Keratinocyte (primary cell): ENCODE measurements around the gene CERK.

Source experiments
- EZH2 ChIP-seq: IDR thresholded peaks from one replicate; pipeline ENCODE4 v1.6.1; 2012; ENCODE audit warnings: inconsistent platforms, mild to moderate bottlenecking, low read length, moderate library complexity
- TF ChIP-seq, protein P1 (sequence below), 3 experiments: IDR thresholded peaks in 1 of 3; conservative IDR thresholded peaks in 1 of 3; optimal IDR thresholded peaks in 1 of 3; 2 replicates in 2 of 3; 3 replicates in 1 of 3; pipeline versions ENCODE3 to v1.5.1; 2011; ENCODE audit warnings: low read length in 3 of 3, mild to moderate bottlenecking in 3 of 3, moderate library complexity in 2 of 3, control low read depth in 1 of 3, inconsistent platforms in 1 of 3; ENCODE audit not compliant: insufficient read depth in 2 of 3; ENCODE audit errors: extremely low read depth in 1 of 3

- TF ChIP-seq, protein P1, sequence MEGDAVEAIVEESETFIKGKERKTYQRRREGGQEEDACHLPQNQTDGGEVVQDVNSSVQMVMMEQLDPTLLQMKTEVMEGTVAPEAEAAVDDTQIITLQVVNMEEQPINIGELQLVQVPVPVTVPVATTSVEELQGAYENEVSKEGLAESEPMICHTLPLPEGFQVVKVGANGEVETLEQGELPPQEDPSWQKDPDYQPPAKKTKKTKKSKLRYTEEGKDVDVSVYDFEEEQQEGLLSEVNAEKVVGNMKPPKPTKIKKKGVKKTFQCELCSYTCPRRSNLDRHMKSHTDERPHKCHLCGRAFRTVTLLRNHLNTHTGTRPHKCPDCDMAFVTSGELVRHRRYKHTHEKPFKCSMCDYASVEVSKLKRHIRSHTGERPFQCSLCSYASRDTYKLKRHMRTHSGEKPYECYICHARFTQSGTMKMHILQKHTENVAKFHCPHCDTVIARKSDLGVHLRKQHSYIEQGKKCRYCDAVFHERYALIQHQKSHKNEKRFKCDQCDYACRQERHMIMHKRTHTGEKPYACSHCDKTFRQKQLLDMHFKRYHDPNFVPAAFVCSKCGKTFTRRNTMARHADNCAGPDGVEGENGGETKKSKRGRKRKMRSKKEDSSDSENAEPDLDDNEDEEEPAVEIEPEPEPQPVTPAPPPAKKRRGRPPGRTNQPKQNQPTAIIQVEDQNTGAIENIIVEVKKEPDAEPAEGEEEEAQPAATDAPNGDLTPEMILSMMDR (optimal IDR thresholded peaks at IDR 0.05 in 1 of 3, IDR thresholded peaks at IDR 0.05 in 1 of 3, conservative IDR thresholded peaks at IDR 0.05 in 1 of 3; ENCODE audit: extremely low read depth in 1 of 3, insufficient read depth in 2 of 3, low read length in 3 of 3) = no peak
- TF ChIP-seq EZH2 = no peak
Observed at GRCh38 chr22:46776876-46777608, 39.0 kb upstream of the CERK start.
